GM23338 (cell line): ENCODE measurements around the gene NCCRP1. TPM values are rescaled to one million over a fixed set of nuclear protein-coding genes. Genes with fewer than 3 reads are reported as not detected.

Source experiments
- ATAC-seq: fragments of 200-7000 bp; cut with Tn5 transposase; 3 replicates; pipeline ENCODE4 v1.9.1; 2020
- DNase-seq: peaks from one replicate; pipeline ENCODE4 v3.0.0-alpha.2; 2015; ENCODE audit warnings: low spot score
- H2AFZ ChIP-seq: fragments of 200-600 bp; sonication (generic); 2 replicates; pipeline ENCODE4 v1.8.0; 2016; ENCODE audit warnings: antibody characterized with exemption, mild to moderate bottlenecking, moderate library complexity
- H3F3A ChIP-seq: fragments of 200-600 bp; sonication (generic); replicated peaks from 2 replicates; pipeline ENCODE4 v1.8.0; 2017; ENCODE audit warnings: antibody characterized with exemption, mixed run types, low read depth
- H3K27ac ChIP-seq: fragments of 200-600 bp; sonication (generic); 2 replicates; pipeline ENCODE4 v1.6.1; 2016; ENCODE audit warnings: low read depth
- H3K27me3 ChIP-seq: fragments of 200-600 bp; sonication (generic); 2 replicates; pipeline ENCODE4 v1.8.0; 2016; ENCODE audit warnings: mild to moderate bottlenecking, mixed run types, moderate library complexity; ENCODE audit not compliant: insufficient read depth
- H3K36me3 ChIP-seq: fragments of 200-600 bp; sonication (generic); 2 replicates; pipeline ENCODE4 v1.8.0; 2016; ENCODE audit warnings: mild to moderate bottlenecking; ENCODE audit not compliant: insufficient read depth
- H3K4me1 ChIP-seq: fragments of 200-600 bp; sonication (generic); 2 replicates; pipeline ENCODE4 v1.8.0; 2016; ENCODE audit warnings: mild to moderate bottlenecking, moderate library complexity; ENCODE audit not compliant: insufficient read depth
- H3K4me2 ChIP-seq: fragments of 200-600 bp; sonication (generic); 2 replicates; pipeline ENCODE4 v1.7.1; 2017; ENCODE audit warnings: mixed run types
- H3K4me3 ChIP-seq: fragments of 200-600 bp; sonication (generic); 2 replicates; pipeline ENCODE4 v1.6.1; 2016; ENCODE audit warnings: mixed run types
- H3K79me2 ChIP-seq: fragments of 200-600 bp; sonication (generic); replicated peaks from 2 replicates; pipeline ENCODE4 v1.8.0; 2017; ENCODE audit warnings: mild to moderate bottlenecking; ENCODE audit not compliant: insufficient read depth
- H3K9me2 ChIP-seq: fragments of 200-600 bp; sonication (generic); 2 replicates; pipeline ENCODE4 v1.8.0; 2017; ENCODE audit not compliant: insufficient read depth
- H4K20me1 ChIP-seq: fragments of 200-600 bp; sonication (generic); replicated peaks from 2 replicates; pipeline ENCODE4 v1.8.0; 2017; ENCODE audit warnings: mild to moderate bottlenecking; ENCODE audit not compliant: insufficient read depth
- H3K27ac Mint-ChIP-seq: 2 replicates; pipeline ENCODE4 v1.8.0; 2020; ENCODE audit warnings: inconsistent platforms, mild to moderate bottlenecking, moderate library complexity, mixed read lengths
- H3K27me3 Mint-ChIP-seq: 3 replicates; pipeline ENCODE4 v1.8.0; 2022; ENCODE audit warnings: low read depth, mild to moderate bottlenecking, moderate library complexity, mixed read lengths, inconsistent platforms; ENCODE audit not compliant: insufficient read depth, poor library complexity
- H3K36me3 Mint-ChIP-seq: 3 replicates; pipeline ENCODE4 v1.8.0; 2021; ENCODE audit warnings: low read depth, mild to moderate bottlenecking, inconsistent platforms, moderate library complexity, mixed read lengths
- H3K4me1 Mint-ChIP-seq: 3 replicates; pipeline ENCODE4 v1.8.0; 2020; ENCODE audit warnings: mild to moderate bottlenecking, inconsistent platforms, mixed read lengths
- H3K4me3 Mint-ChIP-seq: 3 replicates; pipeline ENCODE4 v1.8.0; 2021; ENCODE audit warnings: moderate library complexity, mild to moderate bottlenecking, inconsistent platforms, mixed read lengths
- H3K9me3 Mint-ChIP-seq: 3 replicates; pipeline ENCODE4 v1.8.0; 2020; ENCODE audit warnings: moderate library complexity, mild to moderate bottlenecking, inconsistent platforms, mixed read lengths
- CREB1 ChIP-seq: fragments of 250-450 bp; sonication (Bioruptor Pico); IDR thresholded peaks from 2 replicates; pipeline ENCODE4 v1.5.0; 2020; ENCODE audit warnings: low read depth, mild to moderate bottlenecking, moderate library complexity
- ETS1 ChIP-seq: IDR thresholded peaks from 2 replicates; pipeline ENCODE4 v1.6.1; 2016; ENCODE audit warnings: antibody characterized with exemption
- EZH2 ChIP-seq: fragments of 200-600 bp; sonication (generic); IDR thresholded peaks from one replicate; pipeline ENCODE4 v1.8.0; 2017; ENCODE audit warnings: antibody characterized with exemption, mild to moderate bottlenecking, low read depth; ENCODE audit not compliant: unreplicated experiment
- EZH2phosphoT487 ChIP-seq: fragments of 200-600 bp; sonication (generic); IDR thresholded peaks from one replicate; pipeline ENCODE4 v1.8.1; 2018; ENCODE audit warnings: antibody characterized with exemption; ENCODE audit not compliant: unreplicated experiment
- POLR2AphosphoS5 ChIP-seq: IDR thresholded peaks from 2 replicates; pipeline ENCODE4 v1.6.1; 2016; ENCODE audit warnings: antibody characterized with exemption, low read depth
- REST ChIP-seq: IDR thresholded peaks from one replicate; pipeline ENCODE4 v1.6.1; 2018; ENCODE audit warnings: antibody characterized with exemption; ENCODE audit not compliant: unreplicated experiment
- STAT1 ChIP-seq: IDR thresholded peaks from one replicate; pipeline ENCODE4 v1.6.1; 2016; ENCODE audit warnings: antibody characterized with exemption; ENCODE audit not compliant: unreplicated experiment
- ZNF331 ChIP-seq: fragments of 250-450 bp; sonication (Bioruptor Pico); IDR thresholded peaks from 2 replicates; pipeline ENCODE4 v1.5.0; 2020; ENCODE audit warnings: low read depth, mild to moderate bottlenecking, moderate library complexity
- polyA plus RNA-seq: library from polyadenylated mRNA; unstranded; fragments of >200 nt; fragmentation: Nextera tagmentation; extraction: Ambion mirVana; gene quantifications from 2 replicates; pipeline ENCODE4 v1.2.1, GENCODE V29; 2016
- total RNA-seq: library from RNA; depleted of rRNA; stranded (reverse); fragments of >200 nt; shearing (Covaris generic); gene quantifications from 2 replicates; pipeline ENCODE4 v1.2.3, GENCODE V29; 2014

Gene NCCRP1
- total and polyA plus RNA-seq, 2 experiments from 2014 or later: 3.6 to 6.2 TPM

- TF ChIP-seq POLR2AphosphoS5: no peak
These were observed 49.3 kb upstream of the NCCRP1 start (continued) for GRCh38 chr19:39147480-39147879.

- H3K27ac Mint-ChIP-seq: no peak overlapping the region
- peaks cover 6% of the 10 kb centered on the region; the same call in 2 of the 3 replicates for H3K9me3 Mint-ChIP-seq
- DNase-seq (no peak), ATAC-seq (no peak)
- H3K36me3 Mint-ChIP-seq: peaks cover 10% of the 10 kb centered on the region
- H4K20me1 ChIP-seq: peaks cover 20% of the 10 kb centered on the region
- H3K27ac ChIP-seq: no peak overlapping the region
- no peak overlapping the region for H3K4me3 Mint-ChIP-seq
- H3K27me3 ChIP-seq: no peaks in the 10 kb centered on the region
- peaks cover 4% of the 10 kb centered on the region for H3K27me3 Mint-ChIP-seq
- H3K4me1 Mint-ChIP-seq: peaks cover 45% of the 10 kb centered on the region
- peaks cover 15% of the 10 kb centered on the region; the same call in 1 of the 2 replicates for H3F3A ChIP-seq
- H3K79me2 ChIP-seq: peaks cover 66% of the 10 kb centered on the region
- TF ChIP-seq ETS1: no peak
- TF ChIP-seq ZNF331 (CRISPR knock-in tag): no peak
- TF ChIP-seq POLR2AphosphoS5: no peak
- no peak for TF ChIP-seq STAT1
- no peak for TF ChIP-seq EZH2phosphoT487
- no peak for TF ChIP-seq CREB1 (CRISPR knock-in tag)
- no peak for TF ChIP-seq EZH2
- no peaks in the 10 kb centered on the region for H3K9me2 ChIP-seq
- H3K4me2 ChIP-seq: no peak overlapping the region
- H2AFZ ChIP-seq: no peak overlapping the region
- H3K4me1 ChIP-seq: peaks cover 31% of the 10 kb centered on the region
- no peak overlapping the region for H3K4me3 ChIP-seq
- no peaks in the 10 kb centered on the region for H3K36me3 ChIP-seq
These were observed 47.7 kb upstream of the NCCRP1 start for GRCh38 chr19:39148939-39149529.

GRCh38 chr19:39150235-39150634, 46.5 kb upstream of the NCCRP1 start:
- Histone ChIP-seq H3K27me3 (no peaks in the 10 kb centered on the region), H3K27ac (no peak overlapping the region), H3K36me3 (no peaks in the 10 kb centered on the region), H3F3A (peaks cover 11% of the 10 kb centered on the region; the same call in 1 of the 2 replicates), H3K4me3 (no peak overlapping the region), H4K20me1 (peaks cover 13% of the 10 kb centered on the region), H3K4me2 (no peak overlapping the region), H3K4me1 (peaks cover 31% of the 10 kb centered on the region), H2AFZ (no peak overlapping the region), H3K9me2 (no peaks in the 10 kb centered on the region), H3K79me2 (peaks cover 58% of the 10 kb centered on the region)
- peaks cover 10% of the 10 kb centered on the region for H3K36me3 Mint-ChIP-seq
- H3K4me3 Mint-ChIP-seq: no peak overlapping the region
- peaks cover 45% of the 10 kb centered on the region for H3K4me1 Mint-ChIP-seq
- no peak overlapping the region; the same call in 1 of the 2 replicates for H3K27ac Mint-ChIP-seq
- H3K27me3 Mint-ChIP-seq: peaks cover 6% of the 10 kb centered on the region
- no peak for DNase-seq
- no peak for ATAC-seq
- TF ChIP-seq REST (no peak), EZH2phosphoT487 (no peak), EZH2 (no peak)
- peaks cover 6% of the 10 kb centered on the region; the same call in 2 of the 3 replicates for H3K9me3 Mint-ChIP-seq
